PC-9 (cell line): ENCODE measurements around the gene SGMS1. TPM values are rescaled to one million over a fixed set of nuclear protein-coding genes. Genes with fewer than 3 reads are reported as not detected.

ENCODE experiments used
- BruUV-seq: library from RNA; stranded (reverse); fragments of 400-500 nt; replicated peaks from 2 replicates; lab custom pipeline; 2021; lab: Mats Ljungman, UMichigan
- CTCF ChIA-PET: fragments of 300-600 bp; sonication (Branson Sonifier 250); formaldehyde crosslinking; loops from one replicate; lab custom pipeline; 2022; ENCODE audit warnings: antibody characterized with exemption; lab: Charles Lee
- POLR2A ChIA-PET: fragments of 300-600 bp; sonication (Branson Sonifier 250); formaldehyde crosslinking; loops from one replicate; lab custom pipeline; 2022; ENCODE audit warnings: antibody characterized with exemption; ENCODE audit not compliant: unreplicated experiment; lab: Charles Lee
- DNase-seq, 2 experiments: peaks; one replicate each; pipeline versions ENCODE4 v3.0.0 to v3.0.0-alpha.2; 2015 to 2022; ENCODE audit warnings: mixed read lengths in 1 of 2
- H2AFZ ChIP-seq: fragments of 200-600 bp; sonication (generic); 2 replicates; pipeline ENCODE4 v1.8.1; 2017; ENCODE audit warnings: antibody characterized with exemption
- H3F3A ChIP-seq: fragments of 200-600 bp; sonication (generic); 2 replicates; pipeline ENCODE4 v1.8.1; 2017; ENCODE audit warnings: antibody characterized with exemption, mild to moderate bottlenecking, low read depth; ENCODE audit not compliant: insufficient read depth
- H3K27ac ChIP-seq: fragments of 200-600 bp; sonication (generic); 2 replicates; pipeline ENCODE4 v1.6.1; 2016; ENCODE audit warnings: mixed run types
- H3K27me3 ChIP-seq: fragments of 200-600 bp; sonication (generic); 2 replicates; pipeline ENCODE4 v1.6.1; 2016; ENCODE audit warnings: low read depth, mixed run types; ENCODE audit not compliant: insufficient read depth
- H3K36me3 ChIP-seq: fragments of 200-600 bp; sonication (generic); 2 replicates; pipeline ENCODE4 v1.6.1; 2016; ENCODE audit warnings: low read depth, mixed run types
- H3K4me1 ChIP-seq: fragments of 200-600 bp; sonication (generic); replicated peaks from 2 replicates; pipeline ENCODE4 v1.6.1; 2016; ENCODE audit warnings: mixed run types; ENCODE audit not compliant: insufficient read depth
- H3K4me2 ChIP-seq: fragments of 200-600 bp; sonication (generic); 2 replicates; pipeline ENCODE4 v1.6.1; 2017; ENCODE audit warnings: mixed run types
- H3K4me3 ChIP-seq: fragments of 200-600 bp; sonication (generic); 2 replicates; pipeline ENCODE4 v1.6.1; 2016; ENCODE audit warnings: mixed run types
- H3K79me2 ChIP-seq: fragments of 200-600 bp; sonication (generic); 2 replicates; pipeline ENCODE4 v1.6.1; 2017; ENCODE audit warnings: low read depth, mixed run types
- H3K9me2 ChIP-seq: fragments of 200-600 bp; sonication (generic); 2 replicates; pipeline ENCODE4 v1.8.1; 2017; ENCODE audit warnings: mild to moderate bottlenecking; ENCODE audit not compliant: insufficient read depth
- H3K9me3 ChIP-seq: fragments of 200-600 bp; sonication (generic); 2 replicates; pipeline ENCODE4 v1.8.1; 2016; ENCODE audit warnings: low read depth; ENCODE audit not compliant: insufficient read depth
- H4K20me1 ChIP-seq: fragments of 200-600 bp; sonication (generic); 2 replicates; pipeline ENCODE4 v1.8.1; 2017; ENCODE audit not compliant: insufficient read depth
- CTCF ChIP-seq: fragments of 200-600 bp; sonication (generic); conservative IDR thresholded peaks from 2 replicates; pipeline ENCODE4 v1.6.1; 2017; ENCODE audit warnings: mixed run types, antibody characterized with exemption, mild to moderate bottlenecking, moderate library complexity
- EZH2 ChIP-seq: fragments of 200-600 bp; sonication (generic); IDR thresholded peaks from 2 replicates; pipeline ENCODE4 v1.8.0; 2017; ENCODE audit warnings: antibody characterized with exemption, low read depth
- intact Hi-C: fragments of 100-400 bp; cut with micrococcal nuclease; formaldehyde crosslinking; loops from one replicate; pipeline ENCODE4 v1.10.0; 2022; ENCODE audit not compliant: unreplicated experiment
- total RNA-seq: library from RNA; stranded (reverse); gene quantifications from 2 replicates; pipeline ENCODE4 v1.2.3, GENCODE V29; 2021

Gene SGMS1
- total RNA-seq, 1 experiment from 2014 or later, result 35.0 TPM

DNA sequence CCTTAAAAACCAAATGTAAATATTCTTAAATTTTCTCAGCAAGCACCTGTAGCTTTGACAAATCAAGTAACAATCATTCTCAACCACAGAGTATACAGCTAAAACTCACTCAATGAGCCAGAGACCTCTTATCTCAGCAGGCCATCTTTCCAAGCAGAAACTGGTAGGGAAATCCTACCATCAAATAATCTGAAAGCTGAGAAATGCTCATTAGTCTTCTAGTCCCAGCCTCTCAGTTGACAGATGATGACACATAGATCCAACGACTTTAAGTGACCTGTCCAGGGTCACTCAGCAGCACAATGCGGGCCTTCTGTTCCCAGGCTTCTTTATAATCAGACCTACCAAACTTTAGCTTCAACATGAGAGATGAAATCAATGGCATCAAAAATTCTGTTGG lies 184.6 kb downstream of the SGMS1 start:
- no peaks in the 10 kb centered on the region for H3K79me2 ChIP-seq
- ChIA-PET CTCF (no interaction called here), POLR2A (no interaction called here)
- H3K4me3 ChIP-seq, result no peak overlapping the region
- no peak for TF ChIP-seq EZH2
- TF ChIP-seq CTCF, result no peak
- BruUV-seq, result no TSS peak
- DNase-seq, result peak in 1 of 2 experiments; percentile 32
- H3K27ac ChIP-seq, result no peak overlapping the region
- H4K20me1 ChIP-seq, result no peaks in the 10 kb centered on the region
- no peak overlapping the region for H2AFZ ChIP-seq
- H3K9me3 ChIP-seq, result no peaks in the 10 kb centered on the region
- intact Hi-C loops, result no loop called here
- H3K36me3 ChIP-seq, result no peaks in the 10 kb centered on the region
- no peaks in the 10 kb centered on the region for H3F3A ChIP-seq
- no peak overlapping the region for H3K4me2 ChIP-seq
- H3K27me3 ChIP-seq, result no peaks in the 10 kb centered on the region
- no peaks in the 10 kb centered on the region; the same call in 1 of the 2 replicates for H3K9me2 ChIP-seq
- no peaks in the 10 kb centered on the region for H3K4me1 ChIP-seq

GRCh38 chr10:50438049-50438936 lies 185.5 kb downstream of the SGMS1 start:
- Histone ChIP-seq H3K4me3 (no peak overlapping the region), H3K4me2 (no peak overlapping the region), H3K9me3 (no peaks in the 10 kb centered on the region), H3K27ac (no peak overlapping the region), H3F3A (no peaks in the 10 kb centered on the region), H3K27me3 (no peaks in the 10 kb centered on the region), H3K4me1 (no peaks in the 10 kb centered on the region), H4K20me1 (no peaks in the 10 kb centered on the region), H3K36me3 (no peaks in the 10 kb centered on the region), H3K79me2 (no peaks in the 10 kb centered on the region), H3K9me2 (no peaks in the 10 kb centered on the region; the same call in 1 of the 2 replicates), H2AFZ (no peak overlapping the region)
- DNase-seq, result peak in 1 of 2 experiments; percentile 12
- intact Hi-C loops, result no loop called here
- ChIA-PET CTCF (no interaction called here), POLR2A (no interaction called here)
- no TSS peak for BruUV-seq
- TF ChIP-seq EZH2, result no peak
- no peak for TF ChIP-seq CTCF

- CTCF ChIA-PET, result no interaction called here
- H4K20me1 ChIP-seq, result no peaks in the 10 kb centered on the region
- no peak overlapping the region for H3K4me2 ChIP-seq
- no peaks in the 10 kb centered on the region for H3K36me3 ChIP-seq
- no peak overlapping the region for H3K4me3 ChIP-seq
- no peaks in the 10 kb centered on the region; the same call in 1 of the 2 replicates for H3K9me2 ChIP-seq
- intact Hi-C loops, result no loop called here
- TF ChIP-seq CTCF, result no peak
- no peak for TF ChIP-seq EZH2
- no peak overlapping the region for H2AFZ ChIP-seq
- H3K27me3 ChIP-seq, result no peaks in the 10 kb centered on the region
- H3K27ac ChIP-seq, result no peak overlapping the region
- no peaks in the 10 kb centered on the region for H3K79me2 ChIP-seq
- POLR2A ChIA-PET, result no interaction called here
- peak in 1 of 2 experiments; percentile 29 for DNase-seq
- H3K4me1 ChIP-seq, result no peaks in the 10 kb centered on the region
- no peaks in the 10 kb centered on the region for H3K9me3 ChIP-seq
- no TSS peak for BruUV-seq
- H3F3A ChIP-seq, result no peaks in the 10 kb centered on the region
Measured at GRCh38 chr10:50437248-50437647, 186.5 kb downstream of the SGMS1 start.
